Karpas-422 (cell line): Measurements from ENCODE around the gene HOXA13. TPM values are rescaled to one million over a fixed set of nuclear protein-coding genes. Genes with fewer than 3 reads are reported as not detected.

Source experiments
- DNase-seq: peaks from one replicate; pipeline ENCODE4 v3.0.0-alpha.2; 2015
- H2AFZ ChIP-seq: fragments of 200-600 bp; sonication (generic); 2 replicates; pipeline ENCODE4 v1.6.1; 2014; ENCODE audit warnings: antibody characterized with exemption, low read length, mixed read lengths
- H3K27ac ChIP-seq: fragments of 200-600 bp; sonication (generic); 2 replicates; pipeline ENCODE4 v1.5.1; 2014; ENCODE audit warnings: mild to moderate bottlenecking, low read length, moderate library complexity
- H3K27me3 ChIP-seq: fragments of 200-600 bp; sonication (generic); 2 replicates; pipeline ENCODE4 v1.6.1; 2014; ENCODE audit warnings: low read length, mixed read lengths
- H3K36me3 ChIP-seq: fragments of 200-600 bp; sonication (generic); 2 replicates; pipeline ENCODE4 v1.6.1; 2014; ENCODE audit warnings: low read length, mixed read lengths; ENCODE audit not compliant: insufficient read depth
- H3K4me1 ChIP-seq: fragments of 200-600 bp; sonication (generic); 2 replicates; pipeline ENCODE4 v1.6.1; 2014; ENCODE audit warnings: mild to moderate bottlenecking, low read length, mixed read lengths
- H3K4me2 ChIP-seq: fragments of 200-600 bp; sonication (generic); 2 replicates; pipeline ENCODE4 v1.6.1; 2014; ENCODE audit warnings: low read length, low read depth, mild to moderate bottlenecking; ENCODE audit not compliant: poor library complexity, severe bottlenecking
- H3K4me3 ChIP-seq: fragments of 200-600 bp; sonication (generic); 2 replicates; pipeline ENCODE4 v1.5.1; 2014; ENCODE audit warnings: mild to moderate bottlenecking, antibody characterized with exemption, low read length, mixed read lengths
- H3K79me2 ChIP-seq: fragments of 200-600 bp; sonication (generic); 2 replicates; pipeline ENCODE4 v1.6.1; 2014; ENCODE audit warnings: mild to moderate bottlenecking, low read length, mixed read lengths
- H3K9ac ChIP-seq: fragments of 200-600 bp; sonication (generic); 2 replicates; pipeline ENCODE4 v1.6.0; 2014; ENCODE audit warnings: low read length
- H3K9me2 ChIP-seq: fragments of 200-600 bp; sonication (generic), shearing (Covaris generic); replicated peaks from 2 replicates; pipeline ENCODE4 v1.6.0; 2014; ENCODE audit warnings: mild to moderate bottlenecking, low read length, moderate library complexity; ENCODE audit not compliant: insufficient read depth
- H3K9me3 ChIP-seq: fragments of 300-700, 200-600 bp; sonication (generic); 2 replicates; pipeline ENCODE4 v1.6.1; 2014; ENCODE audit warnings: low read length, mixed read lengths
- H4K20me1 ChIP-seq: fragments of 200-600 bp; sonication (generic); 2 replicates; pipeline ENCODE4 v1.6.1; 2014; ENCODE audit warnings: mild to moderate bottlenecking, antibody characterized with exemption, low read length, low read depth; ENCODE audit not compliant: insufficient read depth
- total RNA-seq: library from RNA; depleted of rRNA; stranded (reverse); fragments of >200 nt; shearing (Covaris generic); gene quantifications from 2 replicates; pipeline ENCODE4 v1.2.3, GENCODE V29; 2014; ENCODE audit warnings: low replicate concordance

The HOXA13 gene
- total RNA-seq, 1 experiment from 2014 or later: 0.07 TPM

GRCh38 chr7:27176962-27177794, 22.7 kb downstream of the HOXA13 start:
- Histone ChIP-seq H4K20me1 (no peaks in the 10 kb centered on the region), H2AFZ (no peak overlapping the region), H3K9me2 (no peaks in the 10 kb centered on the region), H3K9me3 (no peaks in the 10 kb centered on the region), H3K4me3 (no peak overlapping the region), H3K27me3 (no peaks in the 10 kb centered on the region), H3K4me2 (no peak overlapping the region), H3K9ac (no peak overlapping the region), H3K79me2 (no peaks in the 10 kb centered on the region), H3K36me3 (no peaks in the 10 kb centered on the region), H3K4me1 (no peaks in the 10 kb centered on the region; the same call in 1 of the 2 replicates), H3K27ac (no peak overlapping the region)
- no peak for DNase-seq

DNA sequence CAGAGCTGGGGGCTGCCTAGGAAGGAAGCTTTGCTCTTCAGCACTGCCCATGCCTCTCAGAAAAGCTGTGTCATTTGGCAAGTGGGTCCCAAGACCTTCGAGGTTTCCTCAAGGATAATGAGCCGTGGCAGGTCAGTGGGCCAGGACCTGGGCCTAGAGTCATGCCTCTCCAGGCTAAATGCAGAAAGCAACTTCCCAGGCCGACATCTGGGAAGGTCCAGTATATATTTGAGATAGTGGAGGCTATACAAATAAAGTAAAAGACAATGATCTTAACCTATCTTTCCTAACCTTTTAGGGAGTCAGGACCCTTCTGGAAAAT, 23.4 kb downstream of the HOXA13 start:
- no peaks in the 10 kb centered on the region for H3K9me3 ChIP-seq

GRCh38 chr7:27175626-27176523, 24.0 kb downstream of the HOXA13 start:
- no peaks in the 10 kb centered on the region for H3K9me3 ChIP-seq
- no peaks in the 10 kb centered on the region for H4K20me1 ChIP-seq
- H3K4me1 ChIP-seq: no peaks in the 10 kb centered on the region; the same call in 1 of the 2 replicates
- DNase-seq: no peak
- no peak overlapping the region for H3K4me2 ChIP-seq
- H3K36me3 ChIP-seq: no peaks in the 10 kb centered on the region
- H3K79me2 ChIP-seq: no peaks in the 10 kb centered on the region
- H3K9ac ChIP-seq: no peak overlapping the region
- no peaks in the 10 kb centered on the region for H3K9me2 ChIP-seq
- H3K4me3 ChIP-seq: no peak overlapping the region
- no peak overlapping the region for H3K27ac ChIP-seq
- no peaks in the 10 kb centered on the region for H3K27me3 ChIP-seq
- no peak overlapping the region for H2AFZ ChIP-seq

More for the DNA sequence above, 23.4 kb downstream of the HOXA13 start:
- Histone ChIP-seq H3K9me2 (no peaks in the 10 kb centered on the region), H3K27ac (no peak overlapping the region), H2AFZ (no peak overlapping the region), H4K20me1 (no peaks in the 10 kb centered on the region), H3K9ac (no peak overlapping the region), H3K79me2 (no peaks in the 10 kb centered on the region), H3K4me1 (no peaks in the 10 kb centered on the region; the same call in 1 of the 2 replicates), H3K4me2 (no peak overlapping the region), H3K27me3 (no peaks in the 10 kb centered on the region), H3K36me3 (no peaks in the 10 kb centered on the region), H3K4me3 (no peak overlapping the region)
- no peak for DNase-seq

- no peaks in the 10 kb centered on the region for H3K79me2 ChIP-seq
- no peak overlapping the region for H3K9ac ChIP-seq
- no peaks in the 10 kb centered on the region for H3K9me3 ChIP-seq
- no peaks in the 10 kb centered on the region for H4K20me1 ChIP-seq
- no peaks in the 10 kb centered on the region; the same call in 1 of the 2 replicates for H3K4me1 ChIP-seq
- no peak for DNase-seq
- H3K9me2 ChIP-seq: no peaks in the 10 kb centered on the region
- no peak overlapping the region for H3K4me2 ChIP-seq
- no peaks in the 10 kb centered on the region for H3K36me3 ChIP-seq
- no peaks in the 10 kb centered on the region for H3K27me3 ChIP-seq
- H3K4me3 ChIP-seq: no peak overlapping the region
- H3K27ac ChIP-seq: no peak overlapping the region
- H2AFZ ChIP-seq: no peak overlapping the region
Observed at GRCh38 chr7:27174874-27175625, 24.8 kb downstream of the HOXA13 start.

DNA sequence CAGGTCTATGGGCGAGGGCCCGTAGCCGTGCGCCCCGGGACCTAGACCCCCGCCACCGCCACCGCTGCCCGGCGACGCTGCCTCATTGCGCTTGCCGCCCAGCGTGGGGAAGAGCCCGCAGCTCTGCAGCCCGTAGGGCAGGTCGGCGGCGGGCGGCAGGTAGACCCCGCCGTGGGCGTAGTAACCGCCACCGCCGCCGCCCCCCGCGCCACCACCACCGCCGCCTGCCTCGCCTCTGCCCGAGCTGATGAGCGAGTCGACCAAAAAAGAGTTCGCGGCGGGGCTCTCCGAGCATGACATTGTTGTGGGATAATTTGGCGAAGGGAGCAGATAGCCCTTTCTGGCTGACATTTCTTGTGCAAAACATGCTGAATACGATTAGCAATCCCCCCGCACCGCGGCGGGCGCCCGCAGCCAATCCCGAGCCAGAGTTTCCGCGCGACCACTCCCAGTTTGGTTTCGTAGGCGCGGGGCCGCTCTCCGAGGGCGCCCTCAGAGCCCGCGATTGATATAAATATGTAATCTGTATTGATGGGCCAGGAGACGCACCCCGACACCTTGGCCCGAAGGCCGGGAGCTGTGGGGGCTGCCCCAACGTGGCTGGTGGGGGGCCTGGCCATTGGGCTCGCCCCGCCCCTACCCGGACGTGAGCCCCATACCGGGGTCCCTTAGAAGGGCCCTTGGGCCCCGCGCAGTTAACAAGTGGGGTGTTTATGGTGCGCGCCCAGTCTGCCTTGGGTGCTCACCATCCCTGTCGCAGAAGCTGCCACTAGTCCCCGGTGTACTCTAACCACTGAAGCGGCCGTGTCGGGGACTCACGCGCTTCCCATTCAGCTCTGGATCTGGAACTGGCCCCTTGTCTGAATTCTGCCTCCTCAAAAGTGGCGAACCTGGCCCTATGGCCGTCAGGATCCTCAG, 25.7 kb downstream of the HOXA13 start, which contains the start of gene HOXA10:
Gene HOXA10, minus strand, starts transcription at position 365 of the 918 bp plus-strand sequence. Its CDS starts 14 bp downstream, at position 351.
- no peak within 1 kb of the TSS for H3K4me3 ChIP-seq
- H3K27ac ChIP-seq: no peak within 1 kb of the TSS
- no peak within 1 kb of the TSS for H3K4me2 ChIP-seq
- H3K9me2 ChIP-seq: no peaks in the 10 kb centered on the region
- no peaks in the 10 kb centered on the region for H3K36me3 ChIP-seq
- H3K9me3 ChIP-seq: no peaks in the 10 kb centered on the region
- H4K20me1 ChIP-seq: no peaks in the 10 kb centered on the region
- DNase-seq: no peak
- no peaks in the 10 kb centered on the region for H3K4me1 ChIP-seq
- H2AFZ ChIP-seq: no peak within 1 kb of the TSS
- no peak within 1 kb of the TSS for H3K9ac ChIP-seq
- no peaks in the 10 kb centered on the region for H3K79me2 ChIP-seq
- H3K27me3 ChIP-seq: no peaks in the 10 kb centered on the region

GRCh38 chr7:27173511-27173955, 26.4 kb downstream of the HOXA13 start:
- Histone ChIP-seq H3K27me3 (no peaks in the 10 kb centered on the region), H3K4me1 (no peaks in the 10 kb centered on the region), H3K79me2 (no peaks in the 10 kb centered on the region), H3K9me3 (no peaks in the 10 kb centered on the region), H3K36me3 (no peaks in the 10 kb centered on the region), H3K9ac (no peak overlapping the region), H3K9me2 (no peaks in the 10 kb centered on the region), H4K20me1 (no peaks in the 10 kb centered on the region), H3K4me3 (no peak overlapping the region), H3K27ac (no peak overlapping the region), H2AFZ (no peak overlapping the region), H3K4me2 (no peak overlapping the region)
- no peak for DNase-seq

DNA sequence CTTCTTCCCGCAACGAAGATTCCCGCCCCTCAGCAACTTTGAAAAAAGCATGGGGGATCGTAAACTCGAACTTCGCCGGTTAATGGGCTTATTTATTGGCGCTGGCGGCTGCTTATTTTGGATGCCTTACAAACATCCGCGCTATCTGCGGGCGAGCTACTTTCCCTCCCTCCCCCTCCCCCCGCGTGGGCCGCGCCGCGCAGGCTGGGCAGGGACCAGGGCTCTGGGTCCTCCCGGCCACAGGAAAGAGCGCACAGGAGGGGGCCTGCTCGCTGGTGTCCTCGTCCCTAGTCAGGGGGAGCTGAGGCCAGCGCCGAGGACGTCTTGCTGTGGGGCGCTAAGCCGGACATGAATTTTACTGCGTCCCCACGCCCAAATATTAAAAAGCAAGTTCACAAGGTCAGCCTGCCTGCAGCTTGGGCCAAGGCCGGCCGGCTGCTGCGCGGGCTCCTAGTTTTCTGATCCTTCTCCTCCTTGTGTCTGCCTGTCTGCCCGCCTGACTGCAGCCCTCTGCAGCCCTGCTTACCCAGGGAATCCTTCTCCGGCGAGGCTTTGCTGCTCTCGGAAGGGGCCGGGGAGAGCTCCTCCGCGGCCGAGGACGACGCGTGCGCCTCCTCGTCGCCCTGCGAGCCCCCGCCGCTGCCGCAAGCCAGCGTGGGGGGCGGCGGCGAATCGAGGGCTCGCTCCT, 26.9 kb downstream of the HOXA13 start:
- Histone ChIP-seq H4K20me1 (no peaks in the 10 kb centered on the region), H3K27ac (no peak overlapping the region), H3K36me3 (no peaks in the 10 kb centered on the region), H3K9ac (no peak overlapping the region), H3K9me2 (no peaks in the 10 kb centered on the region), H3K27me3 (no peaks in the 10 kb centered on the region), H3K9me3 (no peaks in the 10 kb centered on the region), H2AFZ (no peak overlapping the region), H3K4me1 (no peaks in the 10 kb centered on the region), H3K4me2 (no peak overlapping the region), H3K4me3 (no peak overlapping the region), H3K79me2 (no peaks in the 10 kb centered on the region)
- DNase-seq: no peak
